C4-2B (cell line): ENCODE data around the gene HTR5A.
"Not testable (repeated sequence)": the region's sequence is repeated elsewhere in the genome, so short reads cannot be mapped to it uniquely, and the experiment has no call there.

Source experiments
- H3K27ac ChIP-seq: fragments of 450-650 bp; 2 replicates; pipeline ENCODE4 v1.5.1; 2017
- ZFX ChIP-seq: fragments of 450-650 bp; IDR thresholded peaks from 2 replicates; pipeline ENCODE4 v1.6.1; 2017
- TF ChIP-seq, protein P1 (sequence below): fragments of 450-650 bp; conservative IDR thresholded peaks from 2 replicates; pipeline ENCODE4 v1.5.1; 2017; ENCODE audit warnings: mild to moderate bottlenecking

HTR5A gene

GRCh38 chr7:155069992-155070751 is at the start of gene HTR5A:
Gene HTR5A (plus strand): TSS chr7:155070324. CDS start chr7:155070900, 576 bp downstream.
- H3K27ac ChIP-seq = no peak within 1 kb of the TSS
- TF ChIP-seq, protein P1, sequence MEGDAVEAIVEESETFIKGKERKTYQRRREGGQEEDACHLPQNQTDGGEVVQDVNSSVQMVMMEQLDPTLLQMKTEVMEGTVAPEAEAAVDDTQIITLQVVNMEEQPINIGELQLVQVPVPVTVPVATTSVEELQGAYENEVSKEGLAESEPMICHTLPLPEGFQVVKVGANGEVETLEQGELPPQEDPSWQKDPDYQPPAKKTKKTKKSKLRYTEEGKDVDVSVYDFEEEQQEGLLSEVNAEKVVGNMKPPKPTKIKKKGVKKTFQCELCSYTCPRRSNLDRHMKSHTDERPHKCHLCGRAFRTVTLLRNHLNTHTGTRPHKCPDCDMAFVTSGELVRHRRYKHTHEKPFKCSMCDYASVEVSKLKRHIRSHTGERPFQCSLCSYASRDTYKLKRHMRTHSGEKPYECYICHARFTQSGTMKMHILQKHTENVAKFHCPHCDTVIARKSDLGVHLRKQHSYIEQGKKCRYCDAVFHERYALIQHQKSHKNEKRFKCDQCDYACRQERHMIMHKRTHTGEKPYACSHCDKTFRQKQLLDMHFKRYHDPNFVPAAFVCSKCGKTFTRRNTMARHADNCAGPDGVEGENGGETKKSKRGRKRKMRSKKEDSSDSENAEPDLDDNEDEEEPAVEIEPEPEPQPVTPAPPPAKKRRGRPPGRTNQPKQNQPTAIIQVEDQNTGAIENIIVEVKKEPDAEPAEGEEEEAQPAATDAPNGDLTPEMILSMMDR = no peak
- no peak for TF ChIP-seq ZFX

GRCh38 chr7:155020996-155021395 is 49.1 kb upstream of the HTR5A start:
- TF ChIP-seq, protein P1 = no peak
- no peak overlapping the region for H3K27ac ChIP-seq

DNA sequence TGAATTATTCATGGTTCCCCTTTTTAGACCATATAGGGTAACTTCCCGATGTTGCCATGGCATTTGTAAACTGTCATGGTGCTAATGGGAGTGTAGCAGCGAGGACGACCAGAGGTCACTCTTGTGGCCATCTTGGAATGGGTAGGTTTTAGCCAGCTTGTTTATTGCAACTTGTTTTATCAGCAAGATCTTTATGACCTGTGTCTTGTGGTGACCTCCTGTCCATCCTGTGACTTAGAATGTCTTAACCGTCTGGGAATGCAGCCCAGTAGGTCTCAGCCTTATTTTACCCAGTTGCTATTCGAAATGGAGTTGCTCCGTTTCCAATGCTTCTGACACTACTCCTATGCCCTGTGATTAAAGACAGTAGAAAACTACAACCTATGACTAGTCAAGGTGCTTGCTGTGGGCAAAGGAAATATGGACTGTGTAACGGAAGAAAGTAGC is 48.4 kb upstream of the HTR5A start:
- no peak overlapping the region for H3K27ac ChIP-seq
- TF ChIP-seq, protein P1 = no peak
- TF ChIP-seq ZFX = no peak

GRCh38 chr7:155027879-155028278 is 42.2 kb upstream of the HTR5A start:
- TF ChIP-seq ZFX = no peak
- TF ChIP-seq, protein P1 = no peak
- no peak overlapping the region for H3K27ac ChIP-seq

DNA sequence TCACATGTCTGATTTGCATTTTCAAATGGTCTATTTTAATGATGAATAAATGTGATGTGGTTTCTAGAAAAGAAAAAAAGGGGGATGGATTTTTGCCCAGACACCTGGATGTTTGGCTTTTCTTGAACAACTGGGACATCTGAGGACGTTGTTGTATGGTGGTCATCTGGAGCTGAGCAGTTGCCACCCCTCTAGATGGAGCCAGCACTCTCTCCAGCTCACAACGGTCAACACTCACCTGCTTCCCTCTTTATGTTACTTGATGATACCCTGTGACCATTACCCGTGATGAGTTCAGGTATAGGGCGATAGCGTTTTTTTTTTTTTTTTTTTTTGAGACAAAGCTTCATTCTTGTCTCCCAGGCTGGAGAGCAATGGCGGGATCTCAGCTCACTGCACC is 37.1 kb upstream of the HTR5A start:
- TF ChIP-seq ZFX = no peak
- TF ChIP-seq, protein P1 = no peak; the same call in 1 of the 2 replicates
- no peak overlapping the region for H3K27ac ChIP-seq

DNA sequence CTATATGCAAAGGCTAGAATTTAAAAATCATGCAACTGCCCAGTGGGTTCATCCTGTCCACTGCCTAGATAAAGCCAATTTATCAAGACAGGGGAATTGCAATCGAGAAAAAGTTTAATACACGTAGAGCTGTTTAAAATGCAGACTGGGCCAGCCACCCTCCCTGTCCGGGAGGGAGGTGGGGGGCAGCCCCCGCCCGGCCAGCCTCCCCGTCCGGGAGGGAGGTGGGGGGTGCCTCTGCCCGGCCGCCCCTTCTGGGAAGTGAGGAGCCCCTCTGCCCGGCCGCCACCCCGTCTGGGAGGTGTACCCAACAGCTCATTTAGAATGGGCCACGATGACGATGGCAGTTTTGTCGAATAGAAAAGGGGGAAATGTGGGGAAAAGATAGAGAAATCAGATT is 35.6 kb upstream of the HTR5A start:
- not testable (repeated sequence) for H3K27ac ChIP-seq

DNA sequence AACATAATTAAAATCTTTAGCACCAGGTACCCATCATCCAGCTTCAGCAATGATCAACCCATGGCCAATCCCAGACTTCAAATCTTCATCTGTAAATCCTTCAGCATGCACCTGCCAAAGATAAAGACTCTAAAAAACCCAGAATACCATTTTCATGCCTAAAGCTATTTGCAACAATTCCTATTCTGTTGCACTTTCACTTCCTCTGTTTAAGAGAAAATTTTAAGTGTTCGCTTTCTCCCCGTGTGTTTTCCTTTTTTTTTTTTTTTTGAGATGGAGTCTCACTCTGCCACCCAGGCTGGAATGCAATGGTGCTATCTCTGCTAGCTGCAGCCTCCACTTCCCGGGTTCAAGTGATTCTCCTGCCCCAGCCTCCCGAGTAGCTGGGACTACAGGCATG is 31.8 kb upstream of the HTR5A start:
- no peak overlapping the region for H3K27ac ChIP-seq
- TF ChIP-seq, protein P1 = no peak
- TF ChIP-seq ZFX = no peak

- no peak overlapping the region for H3K27ac ChIP-seq
- TF ChIP-seq ZFX = no peak
- TF ChIP-seq, protein P1 = no peak
Measured at GRCh38 chr7:155043756-155044155, 26.4 kb upstream of the HTR5A start.
